Thyroid gland (tissue), 4 donors: ENCODE data around the gene ARSI.

Experiments used
- POLR2A ChIP-seq, 2 donors: fragments of 450-650 bp; IDR thresholded peaks; one replicate each; pipeline ENCODE4 v1.6.1; 2017; ENCODE audit warnings: antibody characterized with exemption in 2 of 2, mild to moderate bottlenecking in 2 of 2, moderate library complexity in 1 of 2
- TF ChIP-seq, protein P1 (sequence below), 6 experiments: fragments of 200-600 bp in 3 of 6; fragments of 450-650 bp in 3 of 6; sonication (generic) in 3 of 6; IDR thresholded peaks; one replicate each; pipeline ENCODE4 v1.5.1; 2016 to 2019; ENCODE audit warnings: antibody characterized with exemption in 6 of 6, mild to moderate bottlenecking in 2 of 6, inconsistent platforms in 1 of 6, moderate library complexity in 1 of 6

DNA sequence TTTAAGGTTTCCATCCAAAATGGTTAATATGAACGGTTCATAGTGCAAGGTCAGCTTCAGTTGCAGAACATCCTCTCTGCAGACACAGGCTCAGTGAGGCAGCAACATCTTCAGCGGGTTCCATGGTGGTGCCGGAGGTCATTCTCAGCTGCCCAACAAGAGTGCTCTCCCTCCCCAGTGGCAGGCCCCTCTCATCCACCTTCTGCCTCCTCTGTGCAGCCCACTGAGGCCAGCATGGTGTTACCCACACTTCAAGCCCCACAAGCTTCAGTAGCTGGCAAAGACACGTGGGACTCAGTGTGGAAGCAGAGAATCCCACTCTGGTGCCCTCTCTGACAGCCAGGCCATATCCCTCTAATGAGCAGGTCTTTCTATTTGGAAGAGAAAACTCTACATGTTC is 4.1 kb upstream of the ARSI start:
- TF ChIP-seq, protein P1, sequence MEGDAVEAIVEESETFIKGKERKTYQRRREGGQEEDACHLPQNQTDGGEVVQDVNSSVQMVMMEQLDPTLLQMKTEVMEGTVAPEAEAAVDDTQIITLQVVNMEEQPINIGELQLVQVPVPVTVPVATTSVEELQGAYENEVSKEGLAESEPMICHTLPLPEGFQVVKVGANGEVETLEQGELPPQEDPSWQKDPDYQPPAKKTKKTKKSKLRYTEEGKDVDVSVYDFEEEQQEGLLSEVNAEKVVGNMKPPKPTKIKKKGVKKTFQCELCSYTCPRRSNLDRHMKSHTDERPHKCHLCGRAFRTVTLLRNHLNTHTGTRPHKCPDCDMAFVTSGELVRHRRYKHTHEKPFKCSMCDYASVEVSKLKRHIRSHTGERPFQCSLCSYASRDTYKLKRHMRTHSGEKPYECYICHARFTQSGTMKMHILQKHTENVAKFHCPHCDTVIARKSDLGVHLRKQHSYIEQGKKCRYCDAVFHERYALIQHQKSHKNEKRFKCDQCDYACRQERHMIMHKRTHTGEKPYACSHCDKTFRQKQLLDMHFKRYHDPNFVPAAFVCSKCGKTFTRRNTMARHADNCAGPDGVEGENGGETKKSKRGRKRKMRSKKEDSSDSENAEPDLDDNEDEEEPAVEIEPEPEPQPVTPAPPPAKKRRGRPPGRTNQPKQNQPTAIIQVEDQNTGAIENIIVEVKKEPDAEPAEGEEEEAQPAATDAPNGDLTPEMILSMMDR (IDR thresholded peaks at IDR 0.05) = no peak
- TF ChIP-seq POLR2A (IDR thresholded peaks at IDR 0.05) = no peak
